Cardiac muscle cell (in vitro differentiated cells and primary cell): ENCODE measurements around the gene AXIN2. TPM values are rescaled to one million over a fixed set of nuclear protein-coding genes. Genes with fewer than 3 reads are reported as not detected.
A peak's percentile ranks its signal among the peaks of the same experiment; 100 is the strongest.

Experiments used
- DNase-seq, 2 donors: peaks; one replicate each; pipeline versions ENCODE4 v3.0.0 to v3.0.0-alpha.2; 2010 to 2017; ENCODE audit warnings: low read depth in 1 of 2, low spot score in 1 of 2
- H3K27ac ChIP-seq: fragments of 200-600 bp; sonication (generic); 2 replicates; pipeline ENCODE4 v1.5.1; 2016
- H3K27me3 ChIP-seq: fragments of 200-600 bp; sonication (generic); 2 replicates; pipeline ENCODE4 v1.6.0; 2016; ENCODE audit warnings: control low read depth
- H3K36me3 ChIP-seq: fragments of 200-600 bp; sonication (generic); 2 replicates; pipeline ENCODE4 v1.5.1; 2016; ENCODE audit warnings: control low read depth
- H3K4me1 ChIP-seq: fragments of 200-600 bp; sonication (generic); 2 replicates; pipeline ENCODE4 v1.8.1; 2017; ENCODE audit warnings: low read depth, mild to moderate bottlenecking, mixed run types
- H3K4me3 ChIP-seq: fragments of 200-600 bp; sonication (generic); 2 replicates; pipeline ENCODE4 v1.5.1; 2016; ENCODE audit warnings: mild to moderate bottlenecking
- H3K9me3 ChIP-seq: fragments of 200-600 bp; sonication (generic); 2 replicates; pipeline ENCODE4 v1.5.1; 2017; ENCODE audit warnings: low read depth, mild to moderate bottlenecking, control low read depth
- CTCF ChIP-seq: IDR thresholded peaks from 2 replicates; pipeline ENCODE4 v1.5.1; 2012; ENCODE audit warnings: low read depth, mild to moderate bottlenecking, low read length
- polyA plus RNA-seq: library from polyadenylated mRNA; unstranded; fragments of >200 nt; fragmentation: Nextera tagmentation; extraction: Ambion mirVana; gene quantifications from 2 replicates; pipeline ENCODE4 v1.2.1, GENCODE V29; 2016
- total RNA-seq: library from RNA; depleted of rRNA; stranded (reverse); fragments of >200 nt; gene quantifications from 2 replicates; pipeline ENCODE4 v1.2.3, GENCODE V29; 2016

The AXIN2 gene
- total and polyA plus RNA-seq, 2 experiments from 2014 or later: 22.3 to 35.4 TPM

GRCh38 chr17:65532101-65532890 is 29.2 kb downstream of the AXIN2 start:
- no peaks in the 10 kb centered on the region for H3K27me3 ChIP-seq
- no peak overlapping the region for H3K4me3 ChIP-seq
- H3K27ac ChIP-seq: peak overlapping the region; percentile 88
- peaks cover 52% of the 10 kb centered on the region for H3K36me3 ChIP-seq
- no peak for DNase-seq
- no peaks in the 10 kb centered on the region for H3K9me3 ChIP-seq
- TF ChIP-seq CTCF: no peak
- H3K4me1 ChIP-seq: peaks cover 27% of the 10 kb centered on the region

- Histone ChIP-seq H3K9me3 (no peaks in the 10 kb centered on the region), H3K27ac (peak overlapping the region; percentile 88), H3K27me3 (no peaks in the 10 kb centered on the region), H3K4me3 (no peak overlapping the region), H3K36me3 (peaks cover 44% of the 10 kb centered on the region), H3K4me1 (peaks cover 27% of the 10 kb centered on the region)
- TF ChIP-seq CTCF: peak; percentile 42
- peak; percentile 51 to 98 for DNase-seq
Measured at GRCh38 chr17:65531256-65532100, 30.0 kb downstream of the AXIN2 start.

- Histone ChIP-seq H3K4me3 (no peak overlapping the region), H3K9me3 (no peaks in the 10 kb centered on the region), H3K27ac (peak overlapping the region; percentile 88), H3K36me3 (peaks cover 36% of the 10 kb centered on the region), H3K4me1 (peaks cover 27% of the 10 kb centered on the region), H3K27me3 (no peaks in the 10 kb centered on the region)
- peak in 1 of 2 donors; percentile 48 for DNase-seq
- no peak for TF ChIP-seq CTCF
Measured at GRCh38 chr17:65530523-65531255, 30.8 kb downstream of the AXIN2 start.

- H3K27ac ChIP-seq: peak overlapping the region; percentile 88
- peaks cover 29% of the 10 kb centered on the region for H3K36me3 ChIP-seq
- H3K27me3 ChIP-seq: no peaks in the 10 kb centered on the region
- no peak overlapping the region for H3K4me3 ChIP-seq
- no peak for DNase-seq
- H3K4me1 ChIP-seq: peaks cover 27% of the 10 kb centered on the region
- no peaks in the 10 kb centered on the region for H3K9me3 ChIP-seq
- no peak for TF ChIP-seq CTCF
Measured at GRCh38 chr17:65529761-65530522, 31.5 kb downstream of the AXIN2 start.
